ENCODE results near the gene CDH13. TPM values are rescaled to one million over a fixed set of nuclear protein-coding genes. Genes with fewer than 3 reads are reported as not detected.

The CDH13 gene
- total RNA-seq, 4 donors from 2014 or later, result 2.0 to 6.6 (median 4.1) TPM; not detected in 1

GRCh38 chr16:82967424-82967823 is 340.7 kb downstream of the CDH13 start:
- TF ChIP-seq CTCF (IDR thresholded peaks at IDR 0.05), result no peak
- TF ChIP-seq POLR2A (IDR thresholded peaks at IDR 0.05), result no peak
- Histone ChIP-seq H3K27me3 (no peaks in the 10 kb centered on the region), H3K9me3 (no peaks in the 10 kb centered on the region), H3K4me3 (no peak overlapping the region), H3K4me1 (no peaks in the 10 kb centered on the region), H3K36me3 (no peaks in the 10 kb centered on the region), H3K27ac (no peak overlapping the region)
- DNase-seq, result no peak

GRCh38 chr16:82971126-82971525 is 344.4 kb downstream of the CDH13 start:
- Histone ChIP-seq H3K27ac (no peak overlapping the region), H3K9me3 (no peaks in the 10 kb centered on the region), H3K4me1 (no peaks in the 10 kb centered on the region), H3K4me3 (no peak overlapping the region), H3K27me3 (no peaks in the 10 kb centered on the region), H3K36me3 (no peaks in the 10 kb centered on the region)
- TF ChIP-seq CTCF (IDR thresholded peaks at IDR 0.05) (no peak), POLR2A (IDR thresholded peaks at IDR 0.05) (no peak)
- no peak for DNase-seq

GRCh38 chr16:82972331-82972919 is 345.7 kb downstream of the CDH13 start:
- DNase-seq, result no peak
- H3K4me3 ChIP-seq, result no peak overlapping the region
- H3K27ac ChIP-seq, result no peak overlapping the region
- no peaks in the 10 kb centered on the region for H3K36me3 ChIP-seq
- H3K9me3 ChIP-seq, result no peaks in the 10 kb centered on the region
- TF ChIP-seq CTCF (IDR thresholded peaks at IDR 0.05), result no peak
- TF ChIP-seq POLR2A (IDR thresholded peaks at IDR 0.05), result no peak
- H3K27me3 ChIP-seq, result no peaks in the 10 kb centered on the region
- no peaks in the 10 kb centered on the region for H3K4me1 ChIP-seq

- TF ChIP-seq CTCF (IDR thresholded peaks at IDR 0.05) (no peak), POLR2A (IDR thresholded peaks at IDR 0.05) (no peak)
- H3K9me3 ChIP-seq, result no peaks in the 10 kb centered on the region
- no peaks in the 10 kb centered on the region for H3K36me3 ChIP-seq
- no peak overlapping the region for H3K4me3 ChIP-seq
- H3K27me3 ChIP-seq, result no peaks in the 10 kb centered on the region
- H3K4me1 ChIP-seq, result no peaks in the 10 kb centered on the region
- H3K27ac ChIP-seq, result no peak overlapping the region
- no peak for DNase-seq
These were observed 352.8 kb downstream of the CDH13 start for GRCh38 chr16:82979406-82980111.

- no peaks in the 10 kb centered on the region for H3K27me3 ChIP-seq
- no peak for DNase-seq
- H3K36me3 ChIP-seq, result no peaks in the 10 kb centered on the region
- no peak overlapping the region for H3K27ac ChIP-seq
- no peaks in the 10 kb centered on the region for H3K9me3 ChIP-seq
- H3K4me3 ChIP-seq, result no peak overlapping the region
- no peaks in the 10 kb centered on the region for H3K4me1 ChIP-seq
- TF ChIP-seq CTCF (IDR thresholded peaks at IDR 0.05), result no peak
- TF ChIP-seq POLR2A (IDR thresholded peaks at IDR 0.05), result no peak
These were observed 354.0 kb downstream of the CDH13 start for GRCh38 chr16:82980810-82981209.

Measured in Peyer's patch (tissue), 4 donors.